ENCODE measurements around the gene SMCO2.

The SMCO2 gene

GRCh38 chr12:27517546-27517945 lies 71.0 kb downstream of the SMCO2 start:
- Mint-ChIP-seq H3K27me3 (peaks cover 13% of the 10 kb centered on the region), H3K4me3 (no peak overlapping the region), H3K9me3 (no peaks in the 10 kb centered on the region), H3K27ac (no peak overlapping the region), H3K4me1 (no peaks in the 10 kb centered on the region), H3K36me3 (no peaks in the 10 kb centered on the region)
- no peak for ATAC-seq (ENCODE audit: low read depth)
- no peak for DNase-seq (ENCODE audit: low spot score in 2 of 2)

DNA sequence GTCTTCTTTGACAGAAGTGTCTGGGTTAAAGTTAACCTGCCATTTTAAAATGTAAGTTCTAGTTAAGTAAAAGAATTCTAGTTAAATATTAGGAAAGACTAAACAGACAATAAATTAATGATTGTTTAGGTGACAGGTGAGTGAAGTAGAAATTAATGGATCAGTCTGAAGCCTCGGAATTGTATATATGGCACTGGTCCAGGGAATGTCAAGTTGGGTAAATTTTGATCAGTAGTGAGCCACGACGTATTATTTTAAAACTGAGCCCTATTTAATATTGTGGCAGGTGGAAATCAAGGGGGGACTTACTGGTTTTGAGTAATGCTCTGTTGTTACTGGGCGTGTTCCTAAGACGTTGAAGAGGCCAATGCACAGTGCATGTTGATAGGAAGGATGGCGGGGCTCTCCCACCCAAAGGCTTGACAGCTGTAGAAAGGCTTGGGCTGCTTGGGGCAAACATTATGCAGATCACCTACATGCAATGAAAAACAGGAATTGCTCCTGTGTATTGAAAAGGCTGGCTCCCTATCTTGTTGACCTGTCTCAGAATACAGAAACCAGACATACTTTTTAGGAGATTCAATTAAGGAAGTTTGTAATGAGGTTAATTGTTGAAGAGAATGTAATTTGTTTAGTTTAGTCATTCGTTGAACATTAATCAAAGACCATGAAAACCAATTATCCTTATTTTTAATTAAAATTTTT lies 71.6 kb downstream of the SMCO2 start:
- no peak overlapping the region for H3K27ac Mint-ChIP-seq
- H3K9me3 Mint-ChIP-seq: no peaks in the 10 kb centered on the region
- peaks cover 13% of the 10 kb centered on the region for H3K27me3 Mint-ChIP-seq
- peaks cover under 1% of the 10 kb centered on the region for H3K4me1 Mint-ChIP-seq
- H3K4me3 Mint-ChIP-seq: no peak overlapping the region
- no peaks in the 10 kb centered on the region for H3K36me3 Mint-ChIP-seq
- no peak for ATAC-seq (ENCODE audit: low read depth)
- no peak for DNase-seq (ENCODE audit: low spot score in 2 of 2)

DNA sequence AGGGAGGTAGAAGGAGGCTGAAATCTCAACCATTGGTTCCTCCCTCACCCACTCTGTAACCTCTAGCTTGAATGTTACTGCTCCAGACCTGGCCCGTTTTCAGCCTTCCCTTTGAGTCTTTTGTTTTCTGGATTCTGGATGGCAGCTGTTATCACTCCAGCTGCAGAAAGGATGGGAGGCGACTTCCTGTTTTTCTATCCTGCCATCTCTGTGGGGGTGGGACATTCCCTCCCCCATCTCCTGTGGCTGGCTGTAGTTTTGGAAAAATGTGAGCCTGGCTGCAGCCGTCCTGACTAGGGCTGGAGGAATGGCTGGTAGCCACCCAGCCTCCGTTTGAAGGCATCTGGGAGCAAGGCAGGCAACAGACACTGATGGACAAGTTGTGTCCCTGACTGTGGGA lies 74.5 kb downstream of the SMCO2 start:
- ATAC-seq (ENCODE audit: low read depth) (no peak), DNase-seq (ENCODE audit: low spot score in 2 of 2) (no peak)
- Mint-ChIP-seq H3K36me3 (no peaks in the 10 kb centered on the region), H3K9me3 (no peaks in the 10 kb centered on the region), H3K4me3 (no peak overlapping the region), H3K27me3 (peaks cover 14% of the 10 kb centered on the region), H3K27ac (no peak overlapping the region), H3K4me1 (peaks cover 10% of the 10 kb centered on the region)

DNA sequence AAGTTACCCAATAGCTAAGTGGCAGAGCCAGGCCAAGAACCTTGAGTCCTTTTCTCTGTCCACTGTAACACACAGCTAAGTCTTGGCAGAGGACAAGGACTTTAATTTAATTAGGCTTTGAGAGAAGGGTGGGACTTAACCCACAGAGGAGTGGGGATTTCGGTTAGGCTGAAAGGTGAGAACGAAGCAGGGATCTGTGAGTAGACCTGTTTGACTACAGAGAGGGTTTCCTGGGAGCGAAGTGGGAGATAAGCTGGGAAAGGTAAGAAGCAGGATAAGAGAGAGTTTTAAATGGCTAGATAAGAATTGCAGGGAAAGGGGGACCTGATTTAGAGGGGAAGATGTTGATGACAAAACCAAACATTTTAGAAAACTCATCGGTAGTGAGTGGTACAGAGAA lies 75.4 kb downstream of the SMCO2 start:
- ATAC-seq (ENCODE audit: low read depth): no peak
- peak overlapping the region; percentile 6 for H3K4me3 Mint-ChIP-seq

GRCh38 chr12:27523305-27523641 lies 76.7 kb downstream of the SMCO2 start:
- DNase-seq (ENCODE audit: low spot score in 2 of 2) (no peak), ATAC-seq (ENCODE audit: low read depth) (peak; percentile 16)
- no peaks in the 10 kb centered on the region for H3K36me3 Mint-ChIP-seq
- peak overlapping the region; percentile 85 for H3K27ac Mint-ChIP-seq
- no peaks in the 10 kb centered on the region for H3K9me3 Mint-ChIP-seq
- peaks cover 10% of the 10 kb centered on the region for H3K4me1 Mint-ChIP-seq
- peaks cover 10% of the 10 kb centered on the region for H3K27me3 Mint-ChIP-seq
- H3K4me3 Mint-ChIP-seq: peak overlapping the region; percentile 95

More for the DNA sequence above, 75.4 kb downstream of the SMCO2 start:
- no peak for DNase-seq (ENCODE audit: low spot score in 2 of 2)
- H3K36me3 Mint-ChIP-seq: no peaks in the 10 kb centered on the region
- H3K4me1 Mint-ChIP-seq: peaks cover 10% of the 10 kb centered on the region
- no peaks in the 10 kb centered on the region for H3K9me3 Mint-ChIP-seq
- no peak overlapping the region for H3K27ac Mint-ChIP-seq
- H3K27me3 Mint-ChIP-seq: peaks cover 11% of the 10 kb centered on the region

DNA sequence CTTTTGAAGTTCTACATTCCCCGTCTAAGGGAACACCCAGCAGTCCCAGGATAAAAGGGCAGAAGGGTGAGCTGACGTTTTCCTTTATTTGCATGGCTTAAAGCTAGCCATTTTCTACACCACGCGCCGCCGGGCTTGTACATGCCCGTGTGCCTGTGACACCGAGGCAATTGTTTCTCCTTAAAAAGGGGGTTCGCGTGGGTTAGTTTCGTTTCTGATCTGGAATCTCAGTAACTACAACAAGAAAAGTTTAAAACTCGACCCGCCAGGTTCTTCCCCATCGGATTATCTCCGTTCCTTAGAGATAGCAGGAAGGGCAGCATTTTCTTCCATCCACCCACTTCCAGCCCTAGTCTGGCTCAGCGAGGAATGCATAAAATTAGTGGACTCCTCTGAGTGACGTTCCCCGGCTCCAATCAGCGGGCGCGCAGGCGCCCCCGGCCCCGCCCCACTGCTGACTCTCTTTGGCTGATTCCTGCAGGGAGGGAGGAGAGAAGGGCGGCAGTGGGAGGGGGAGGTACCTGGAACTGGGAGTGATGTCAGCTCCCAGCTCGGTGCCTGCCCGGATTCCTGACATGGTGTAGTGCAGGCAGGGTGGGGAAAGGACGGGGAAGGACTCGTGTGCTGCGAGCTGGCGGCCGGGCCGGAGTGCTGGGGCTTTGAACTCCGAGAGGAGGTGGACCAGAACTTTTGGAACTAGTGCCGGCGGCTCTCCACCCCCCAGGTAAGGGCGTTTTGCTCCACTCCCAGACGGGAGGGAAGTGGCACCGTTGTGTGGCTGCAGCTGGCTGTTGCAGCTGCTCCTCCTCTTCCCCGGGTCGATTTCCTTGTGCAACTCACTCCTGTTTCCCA lies 77.3 kb downstream of the SMCO2 start, which contains the start of gene PPFIBP1:
Gene PPFIBP1, plus strand, starts transcription at position 565 of the 852 bp plus-strand sequence. CDS start 109,191 bp downstream, outside the sequence.
- ATAC-seq (ENCODE audit: low read depth): peak; percentile 93
- Mint-ChIP-seq H3K4me1 (peaks cover 10% of the 10 kb centered on the region), H3K27me3 (peaks cover 10% of the 10 kb centered on the region), H3K36me3 (no peaks in the 10 kb centered on the region), H3K4me3 (peak within 1 kb of the TSS; percentile 95), H3K27ac (peak within 1 kb of the TSS; percentile 85), H3K9me3 (no peaks in the 10 kb centered on the region)
- peak; percentile 80 for DNase-seq (ENCODE audit: low spot score in 2 of 2)

DNA sequence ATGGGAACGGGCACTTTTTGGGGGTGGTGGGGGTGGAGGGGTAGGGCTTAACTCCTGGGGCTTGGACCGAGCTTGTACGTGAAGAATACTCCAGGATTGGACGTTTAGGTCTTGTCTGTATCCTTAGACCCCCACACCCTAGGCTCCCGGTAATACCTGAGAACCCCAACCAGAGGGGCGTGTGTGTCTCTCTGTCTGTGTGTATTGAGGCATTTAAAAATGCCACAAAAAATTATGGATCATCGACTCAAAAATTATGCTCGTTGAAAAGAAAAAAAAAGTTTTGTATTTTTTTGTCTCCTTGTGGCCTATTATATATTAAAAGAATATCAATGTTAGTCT lies 77.9 kb downstream of the SMCO2 start:
- H3K27me3 Mint-ChIP-seq: peaks cover 7% of the 10 kb centered on the region
- no peak overlapping the region for H3K27ac Mint-ChIP-seq
- H3K4me1 Mint-ChIP-seq: peaks cover 10% of the 10 kb centered on the region
- no peaks in the 10 kb centered on the region for H3K36me3 Mint-ChIP-seq
- no peaks in the 10 kb centered on the region for H3K9me3 Mint-ChIP-seq
- H3K4me3 Mint-ChIP-seq: peak overlapping the region; percentile 95
- ATAC-seq (ENCODE audit: low read depth) (no peak), DNase-seq (ENCODE audit: low spot score in 2 of 2) (no peak)

GRCh38 chr12:27524839-27525753 lies 78.6 kb downstream of the SMCO2 start:
- ATAC-seq (ENCODE audit: low read depth): no peak

DNA sequence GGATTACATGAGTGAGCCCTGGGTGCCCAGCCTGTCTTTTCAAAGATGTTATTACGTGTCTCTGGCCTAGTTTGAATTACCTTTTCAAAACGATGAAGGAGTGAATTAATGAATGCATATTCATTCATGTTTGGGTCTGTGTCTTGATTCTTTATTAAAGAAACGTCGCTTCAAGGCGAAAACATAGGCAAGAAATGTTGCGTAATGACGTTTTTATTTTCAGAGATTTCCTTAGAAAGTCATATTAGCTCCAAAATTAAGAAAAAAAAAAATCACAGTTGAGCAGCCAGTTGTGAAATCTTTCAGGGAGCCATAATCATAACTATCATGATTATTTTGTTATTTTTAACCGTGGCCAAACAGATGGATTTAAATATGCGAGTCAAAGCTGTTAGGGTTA lies 81.0 kb downstream of the SMCO2 start:
- H3K4me1 Mint-ChIP-seq: peaks cover 10% of the 10 kb centered on the region
- no peaks in the 10 kb centered on the region for H3K9me3 Mint-ChIP-seq
- ATAC-seq (ENCODE audit: low read depth) (no peak), DNase-seq (ENCODE audit: low spot score in 2 of 2) (no peak)
- peaks cover 5% of the 10 kb centered on the region for H3K27me3 Mint-ChIP-seq
- H3K36me3 Mint-ChIP-seq: no peaks in the 10 kb centered on the region
- no peak overlapping the region for H3K4me3 Mint-ChIP-seq
- no peak overlapping the region for H3K27ac Mint-ChIP-seq

More at GRCh38 chr12:27524839-27525753, 78.6 kb downstream of the SMCO2 start:
- DNase-seq (ENCODE audit: low spot score in 2 of 2): no peak
- H3K9me3 Mint-ChIP-seq: no peaks in the 10 kb centered on the region
- peak overlapping the region; percentile 59 for H3K4me3 Mint-ChIP-seq
- no peak overlapping the region for H3K27ac Mint-ChIP-seq
- H3K27me3 Mint-ChIP-seq: peaks cover 5% of the 10 kb centered on the region
- peaks cover 10% of the 10 kb centered on the region for H3K4me1 Mint-ChIP-seq
- no peaks in the 10 kb centered on the region for H3K36me3 Mint-ChIP-seq

- Mint-ChIP-seq H3K9me3 (no peaks in the 10 kb centered on the region), H3K27me3 (peaks cover 5% of the 10 kb centered on the region), H3K4me1 (peaks cover 9% of the 10 kb centered on the region), H3K27ac (no peak overlapping the region), H3K36me3 (no peaks in the 10 kb centered on the region), H3K4me3 (no peak overlapping the region)
- ATAC-seq (ENCODE audit: low read depth) (no peak), DNase-seq (ENCODE audit: low spot score in 2 of 2) (no peak)
Measured at GRCh38 chr12:27528788-27529187, 82.3 kb downstream of the SMCO2 start.

DNA sequence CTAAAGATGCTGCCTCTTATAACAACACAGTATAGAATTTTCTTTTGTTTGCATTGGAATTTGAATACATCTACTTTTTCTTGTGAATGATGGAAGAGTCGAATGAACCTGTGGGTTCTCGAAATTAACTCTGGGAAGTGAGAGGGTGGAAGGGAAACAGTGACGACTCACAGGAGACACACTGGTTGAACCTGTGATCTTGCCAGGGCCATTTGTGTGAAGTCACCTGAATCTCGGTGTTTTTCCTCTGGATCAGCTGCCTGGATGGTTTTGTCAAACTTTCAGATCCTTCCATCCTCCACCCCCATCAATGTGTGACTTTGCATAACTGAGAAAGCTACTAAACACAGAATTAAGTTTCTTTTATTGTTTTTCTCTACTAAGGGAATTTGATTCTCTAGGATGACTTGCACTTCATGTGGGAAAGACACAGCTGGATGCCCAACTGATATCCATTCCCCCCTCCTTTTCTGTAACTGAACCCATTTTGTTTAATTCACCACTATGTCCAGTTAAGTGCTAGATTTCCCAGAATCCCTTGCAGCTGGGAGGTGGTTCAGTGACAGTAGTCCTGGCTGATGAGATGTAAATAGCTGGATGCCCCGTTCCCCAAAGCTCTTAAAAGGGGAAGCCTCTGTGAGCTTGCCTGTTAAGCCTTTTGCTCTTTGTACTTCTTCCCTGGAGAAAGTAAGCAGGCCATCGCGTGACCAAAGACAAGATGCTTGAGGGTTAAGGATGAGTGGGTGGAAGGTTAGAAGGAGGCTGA lies 83.8 kb downstream of the SMCO2 start:
- Mint-ChIP-seq H3K36me3 (no peaks in the 10 kb centered on the region), H3K4me1 (peaks cover 16% of the 10 kb centered on the region), H3K4me3 (no peak overlapping the region), H3K9me3 (no peaks in the 10 kb centered on the region), H3K27ac (no peak overlapping the region), H3K27me3 (peaks cover 3% of the 10 kb centered on the region)
- DNase-seq (ENCODE audit: low spot score in 2 of 2) (no peak), ATAC-seq (ENCODE audit: low read depth) (no peak)

- Mint-ChIP-seq H3K27me3 (peaks cover 3% of the 10 kb centered on the region), H3K4me1 (peaks cover 16% of the 10 kb centered on the region), H3K4me3 (no peak overlapping the region), H3K9me3 (no peaks in the 10 kb centered on the region), H3K36me3 (no peaks in the 10 kb centered on the region), H3K27ac (no peak overlapping the region)
- DNase-seq (ENCODE audit: low spot score in 2 of 2) (no peak), ATAC-seq (ENCODE audit: low read depth) (no peak)
Measured at GRCh38 chr12:27531896-27532295, 85.4 kb downstream of the SMCO2 start.

DNA sequence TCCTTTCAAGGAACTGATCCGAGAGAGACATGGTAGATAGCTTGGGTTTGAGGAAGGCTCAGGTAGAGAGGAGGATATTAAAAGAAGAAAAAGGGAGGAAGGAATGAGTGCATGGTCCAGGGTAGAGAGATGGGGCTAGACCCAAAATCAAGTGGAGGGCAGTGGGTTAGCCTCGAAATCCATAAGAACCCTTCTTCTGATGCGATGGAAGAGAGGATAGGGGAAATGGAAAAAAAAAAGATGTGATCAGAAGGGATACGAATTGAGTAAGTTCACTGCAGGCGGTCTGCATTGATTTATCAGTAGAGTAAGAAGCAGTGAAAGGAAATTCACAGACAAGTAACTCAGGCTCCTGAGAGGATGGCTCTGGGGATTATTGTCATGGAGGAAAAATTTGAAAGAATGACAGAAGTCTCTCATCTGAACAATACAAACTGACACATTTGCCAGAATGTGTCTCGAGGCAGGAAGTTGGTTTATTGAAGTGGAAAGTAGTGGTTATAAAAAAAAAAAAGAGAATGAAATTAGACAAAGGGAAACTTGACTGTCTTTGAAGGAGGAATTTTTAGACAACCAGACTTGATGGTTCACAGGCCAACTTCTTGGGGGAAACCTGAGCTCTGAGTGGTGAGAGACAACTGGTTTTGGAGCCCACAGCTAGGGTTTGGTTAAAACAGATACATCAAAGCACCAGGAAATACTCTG lies 87.7 kb downstream of the SMCO2 start:
- Mint-ChIP-seq H3K4me1 (peaks cover 25% of the 10 kb centered on the region), H3K27ac (peak overlapping the region; percentile 8), H3K27me3 (peaks cover 3% of the 10 kb centered on the region), H3K4me3 (peak overlapping the region; percentile 55), H3K36me3 (no peaks in the 10 kb centered on the region), H3K9me3 (no peaks in the 10 kb centered on the region)
- ATAC-seq (ENCODE audit: low read depth) (peak; percentile 53), DNase-seq (ENCODE audit: low spot score in 2 of 2) (no peak)
